Endometrial microvascular endothelial cells (primary cell): ENCODE data around the gene FBXL19. TPM values are rescaled to one million over a fixed set of nuclear protein-coding genes. Genes with fewer than 3 reads are reported as not detected.

Experiments
- in situ Hi-C: cut with HindIII; loops from 2 replicates; pipeline ENCODE4 v1.10.0; 2017; ENCODE audit warnings: low sequenced_read_pairs, low pct_unique_long_range_greater_than_20kb; ENCODE audit errors: inconsistent ontology term
- total RNA-seq: library from RNA; depleted of rRNA; stranded (reverse); fragments of >200 nt; gene quantifications from one replicate; pipeline ENCODE4 v1.2.3, GENCODE V29; 2015; ENCODE audit errors: inconsistent ontology term

The FBXL19 gene
- total RNA-seq, 1 donor from 2014 or later: 23.1 TPM

DNA sequence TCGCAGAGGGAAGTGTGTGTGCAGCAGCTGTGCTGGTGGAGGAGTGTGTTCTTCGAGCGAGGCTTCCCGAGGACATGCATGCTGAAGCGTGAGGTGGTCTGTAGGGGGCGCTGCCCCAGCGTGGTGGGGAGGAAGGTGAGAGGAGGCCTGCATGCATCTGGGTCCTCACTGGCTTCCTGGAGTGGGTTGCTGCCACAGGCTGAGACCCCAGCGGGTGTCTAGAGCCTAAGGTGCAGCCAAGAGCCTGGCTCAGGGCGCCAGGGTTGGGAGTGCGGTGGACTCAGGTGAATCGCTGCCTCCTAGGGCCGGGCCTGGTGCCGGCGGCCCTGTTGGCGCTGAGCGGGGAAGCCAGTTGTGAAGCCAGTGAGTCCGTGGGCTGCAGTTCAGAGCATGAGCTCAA, 54.1 kb downstream of the FBXL19 start:
- in situ Hi-C loops: no loop called here

DNA sequence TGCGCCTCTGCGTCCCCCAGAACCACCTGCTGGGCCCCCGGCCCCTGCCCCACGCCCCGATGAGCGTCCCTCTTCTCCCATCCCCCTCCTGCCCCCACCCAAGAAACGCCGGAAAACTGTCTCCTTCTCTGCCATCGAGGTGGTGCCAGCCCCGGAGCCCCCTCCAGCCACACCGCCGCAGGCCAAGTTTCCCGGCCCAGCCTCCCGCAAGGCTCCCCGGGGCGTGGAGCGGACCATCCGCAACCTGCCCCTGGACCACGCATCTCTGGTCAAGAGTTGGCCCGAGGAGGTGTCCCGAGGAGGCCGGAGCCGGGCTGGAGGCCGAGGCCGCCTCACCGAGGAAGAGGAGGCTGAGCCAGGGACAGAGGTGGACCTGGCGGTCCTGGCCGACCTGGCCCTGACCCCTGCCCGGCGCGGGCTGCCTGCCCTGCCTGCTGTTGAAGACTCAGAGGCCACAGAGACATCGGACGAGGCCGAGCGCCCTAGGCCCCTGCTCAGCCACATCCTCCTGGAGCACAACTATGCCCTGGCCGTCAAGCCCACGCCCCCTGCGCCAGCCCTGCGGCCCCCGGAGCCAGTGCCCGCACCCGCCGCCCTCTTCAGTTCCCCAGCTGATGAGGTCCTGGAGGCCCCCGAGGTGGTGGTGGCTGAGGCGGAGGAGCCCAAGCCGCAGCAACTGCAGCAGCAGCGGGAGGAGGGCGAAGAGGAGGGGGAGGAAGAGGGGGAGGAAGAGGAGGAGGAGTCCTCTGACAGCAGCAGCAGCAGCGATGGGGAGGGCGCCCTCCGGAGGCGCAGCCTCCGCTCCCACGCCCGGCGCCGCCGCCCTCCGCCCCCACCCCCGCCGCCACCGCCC, 56.0 kb downstream of the FBXL19 start:
- in situ Hi-C loops: no loop called here

DNA sequence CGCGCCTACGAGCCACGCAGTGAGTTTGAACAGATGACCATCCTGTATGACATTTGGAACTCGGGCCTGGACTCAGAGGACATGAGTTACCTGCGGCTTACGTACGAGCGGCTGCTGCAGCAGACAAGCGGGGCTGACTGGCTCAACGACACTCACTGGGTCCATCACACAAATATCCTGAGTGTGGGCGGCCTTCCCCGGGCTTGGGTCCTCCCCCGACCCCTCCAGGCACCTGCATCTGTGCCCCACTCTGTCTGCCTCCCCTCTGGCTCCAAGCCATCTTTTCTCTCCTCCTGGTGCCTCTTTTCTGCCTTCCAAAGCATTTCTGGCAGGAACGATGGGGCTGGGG, 56.6 kb downstream of the FBXL19 start:
- in situ Hi-C loops: no loop called here

DNA sequence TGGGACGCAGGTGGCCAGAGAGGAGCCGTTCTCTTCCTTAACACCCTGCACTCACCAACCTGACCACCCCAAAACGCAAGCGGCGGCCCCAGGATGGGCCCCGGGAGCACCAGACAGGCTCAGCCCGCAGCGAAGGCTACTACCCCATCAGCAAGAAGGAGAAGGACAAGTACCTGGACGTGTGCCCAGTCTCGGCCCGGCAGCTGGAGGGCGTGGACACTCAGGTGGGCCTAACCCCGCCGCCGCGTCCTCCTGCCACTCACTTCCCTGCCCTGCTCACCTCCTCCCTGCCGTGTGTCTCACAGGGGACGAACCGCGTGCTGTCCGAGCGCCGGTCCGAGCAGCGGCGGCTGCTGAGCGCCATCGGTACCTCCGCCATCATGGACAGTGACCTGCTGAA, 57.1 kb downstream of the FBXL19 start:
- in situ Hi-C loops: no loop called here

DNA sequence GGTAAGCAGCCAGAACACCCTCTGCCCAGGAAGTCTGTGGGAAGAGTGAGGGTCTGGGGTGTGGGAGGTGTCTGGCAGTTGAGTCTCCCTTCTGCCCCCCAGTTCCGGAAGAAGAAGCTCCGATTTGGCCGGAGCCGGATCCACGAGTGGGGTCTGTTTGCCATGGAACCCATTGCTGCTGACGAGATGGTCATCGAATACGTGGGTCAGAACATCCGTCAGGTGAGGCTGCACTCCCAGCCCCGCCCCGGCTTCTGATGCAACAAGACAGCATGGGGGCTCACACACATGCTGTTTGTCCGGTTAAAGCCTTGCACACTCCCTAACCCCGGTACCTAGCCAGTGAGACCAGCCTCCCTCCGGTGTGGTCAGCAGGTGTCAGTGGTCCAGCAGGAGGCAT, 57.6 kb downstream of the FBXL19 start:
- in situ Hi-C loops: no loop called here

DNA sequence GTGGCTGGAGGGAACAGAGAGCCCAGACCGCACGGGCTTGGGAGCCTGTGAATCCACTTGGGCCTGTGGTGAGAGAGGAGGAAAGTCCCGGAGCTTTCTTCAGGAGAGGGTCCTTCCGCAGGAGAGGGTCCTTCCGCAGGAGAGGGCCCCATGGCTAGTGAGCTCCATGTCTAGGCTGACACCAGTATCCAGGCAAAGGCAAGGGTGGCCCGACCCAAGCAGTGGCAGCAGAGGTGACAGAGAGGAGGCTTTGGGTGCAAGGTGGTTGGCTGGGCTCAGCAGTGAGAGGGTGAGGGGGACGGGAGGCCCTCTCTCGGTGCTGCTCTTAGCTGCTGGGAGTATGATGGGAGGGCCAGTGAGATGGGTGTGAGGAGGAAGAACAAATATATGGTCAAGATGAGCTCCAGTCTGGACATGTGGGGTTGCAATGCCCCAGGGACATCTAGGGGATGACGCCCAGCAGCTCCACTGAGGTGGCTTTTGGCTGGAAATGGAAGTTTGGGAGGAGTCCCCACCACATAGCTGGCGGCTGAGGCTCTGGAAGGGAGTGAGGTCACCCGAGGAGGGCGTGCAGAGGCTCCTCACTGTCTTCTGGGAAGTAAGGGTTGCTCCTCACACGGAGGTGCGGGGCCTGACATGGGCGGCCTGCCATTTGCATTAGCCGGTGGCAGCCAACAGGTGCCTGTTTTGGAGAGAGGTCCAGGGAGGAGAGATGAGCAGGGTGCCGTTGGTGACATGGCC, 59.3 kb downstream of the FBXL19 start:
- in situ Hi-C loops: no loop called here

DNA sequence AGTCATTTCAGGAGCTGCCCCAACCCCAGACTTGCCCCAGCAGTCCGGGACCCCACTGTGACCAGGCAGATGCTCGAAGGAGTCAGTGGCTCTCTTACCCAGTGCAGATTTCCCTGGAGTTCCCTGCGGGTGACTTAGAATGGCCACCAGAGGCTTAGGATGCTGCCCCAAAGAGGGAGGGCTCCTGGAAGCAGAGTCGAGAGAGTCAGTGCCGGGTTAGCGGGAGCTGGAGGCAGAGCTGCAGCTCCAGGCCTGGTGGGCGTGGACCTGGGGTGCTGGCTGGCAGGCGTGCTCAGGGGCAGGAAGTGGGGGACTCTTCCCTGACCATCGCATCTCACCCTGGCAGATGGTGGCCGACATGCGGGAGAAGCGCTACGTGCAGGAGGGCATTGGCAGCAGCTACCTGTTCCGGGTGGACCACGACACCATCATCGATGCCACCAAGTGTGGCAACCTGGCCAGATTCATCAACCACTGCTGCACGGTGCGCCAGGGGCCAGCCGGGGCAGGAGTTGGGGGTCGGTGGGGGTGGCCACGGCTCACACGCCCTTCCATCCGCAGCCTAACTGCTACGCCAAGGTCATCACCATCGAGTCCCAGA, 60.0 kb downstream of the FBXL19 start:
- in situ Hi-C loops: no loop called here

DNA sequence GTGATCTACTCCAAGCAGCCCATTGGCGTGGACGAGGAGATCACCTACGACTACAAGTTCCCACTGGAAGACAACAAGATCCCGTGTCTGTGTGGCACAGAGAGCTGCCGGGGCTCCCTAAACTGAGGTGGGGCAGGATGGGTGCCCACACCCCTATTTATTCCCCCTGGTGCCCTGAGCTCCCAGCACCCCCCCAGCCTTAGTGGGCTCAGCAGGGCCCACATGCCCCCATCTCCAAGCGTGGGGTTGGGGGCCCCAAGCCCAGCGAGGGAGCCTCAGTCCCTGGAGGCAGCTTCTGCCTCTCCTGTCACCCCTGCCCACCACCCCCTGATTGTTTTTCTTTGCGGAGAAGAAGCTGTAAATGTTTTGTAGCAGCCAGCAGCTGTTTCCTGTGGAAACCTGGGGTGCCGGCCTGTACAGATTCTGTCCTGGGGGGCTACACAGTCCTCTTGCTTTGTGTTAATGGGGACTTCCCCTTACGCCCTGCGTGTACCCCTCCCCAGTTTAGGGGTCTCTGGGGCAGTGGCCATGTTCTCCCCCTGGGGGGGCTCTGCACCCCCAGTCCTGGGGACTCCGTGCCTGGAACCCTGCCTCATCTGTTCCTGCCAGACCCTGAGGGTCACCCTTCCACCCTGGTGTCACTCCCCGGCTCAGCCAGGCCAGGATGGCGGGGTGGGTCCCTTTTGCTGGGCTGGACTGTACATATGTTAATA, 60.7 kb downstream of the FBXL19 start:
- in situ Hi-C loops: no loop called here

DNA sequence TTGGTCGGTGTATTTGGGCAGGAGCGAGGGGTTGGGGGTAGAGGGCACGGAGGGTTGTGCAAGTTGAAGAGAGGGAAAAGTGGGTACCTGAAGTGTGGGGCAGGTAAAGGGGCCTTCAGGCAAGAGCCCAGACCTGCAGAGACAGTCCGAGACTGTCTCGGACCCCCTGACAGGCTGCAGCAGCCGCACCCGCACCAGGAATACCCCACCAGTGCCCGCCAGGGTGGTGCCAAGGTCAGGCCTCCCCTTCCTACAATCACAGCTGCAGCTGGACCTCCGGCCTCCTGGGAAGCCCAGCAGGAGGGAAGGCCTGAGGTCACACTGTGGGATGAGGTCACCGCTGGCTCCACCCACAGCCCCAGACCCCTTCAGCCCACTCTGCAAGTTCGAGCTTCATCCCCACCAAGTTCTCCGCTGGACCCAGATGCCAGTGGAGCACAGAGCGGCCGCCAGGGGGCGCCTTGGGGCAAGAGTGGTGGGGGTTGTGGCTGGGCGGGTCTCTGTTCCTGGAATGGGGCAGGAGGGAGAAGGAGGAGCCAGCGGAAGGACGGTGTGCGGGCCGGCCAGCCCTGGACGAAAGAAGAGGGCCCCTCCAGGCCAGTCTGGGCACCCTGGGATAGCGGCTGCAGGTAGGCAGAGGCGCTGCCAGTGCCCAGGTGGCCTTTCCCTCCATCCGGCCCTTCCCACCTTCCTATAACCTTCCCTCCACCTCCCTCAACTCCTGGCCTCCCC, 61.5 kb downstream of the FBXL19 start, which contains the start of gene HSD3B7:
Gene HSD3B7 (plus strand): TSS at position 539 of the 732 bp plus-strand sequence. CDS start 452 bp downstream, outside the sequence.
- in situ Hi-C loops: no loop called here

DNA sequence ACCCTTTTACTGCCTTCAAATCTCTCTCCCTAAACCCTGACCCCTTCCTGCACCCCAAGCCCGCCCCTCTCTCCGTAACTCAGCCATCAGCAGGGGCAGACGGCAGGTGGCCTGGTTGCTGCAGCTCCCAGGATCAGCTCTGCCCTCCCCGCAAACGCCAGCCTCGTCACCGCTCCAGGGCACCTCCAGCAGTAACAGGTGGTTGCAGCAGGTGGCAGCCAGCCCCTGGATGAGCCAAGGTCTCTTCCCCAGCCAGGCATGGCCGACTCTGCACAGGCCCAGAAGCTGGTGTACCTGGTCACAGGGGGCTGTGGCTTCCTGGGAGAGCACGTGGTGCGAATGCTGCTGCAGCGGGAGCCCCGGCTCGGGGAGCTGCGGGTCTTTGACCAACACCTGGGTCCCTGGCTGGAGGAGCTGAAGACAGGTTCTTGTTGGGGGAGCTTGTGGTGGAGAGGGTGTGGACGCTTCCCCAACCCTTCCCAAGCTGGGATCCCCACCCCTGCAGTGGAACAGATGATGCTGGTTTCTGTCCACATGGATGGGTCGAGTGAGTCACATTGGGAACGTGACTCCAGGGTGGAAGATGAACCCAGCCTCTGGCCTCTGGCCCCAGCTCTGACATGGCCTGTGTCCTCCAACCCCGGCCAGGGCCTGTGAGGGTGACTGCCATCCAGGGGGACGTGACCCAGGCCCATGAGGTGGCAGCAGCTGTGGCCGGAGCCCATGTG, 62.2 kb downstream of the FBXL19 start:
- in situ Hi-C loops: no loop called here

DNA sequence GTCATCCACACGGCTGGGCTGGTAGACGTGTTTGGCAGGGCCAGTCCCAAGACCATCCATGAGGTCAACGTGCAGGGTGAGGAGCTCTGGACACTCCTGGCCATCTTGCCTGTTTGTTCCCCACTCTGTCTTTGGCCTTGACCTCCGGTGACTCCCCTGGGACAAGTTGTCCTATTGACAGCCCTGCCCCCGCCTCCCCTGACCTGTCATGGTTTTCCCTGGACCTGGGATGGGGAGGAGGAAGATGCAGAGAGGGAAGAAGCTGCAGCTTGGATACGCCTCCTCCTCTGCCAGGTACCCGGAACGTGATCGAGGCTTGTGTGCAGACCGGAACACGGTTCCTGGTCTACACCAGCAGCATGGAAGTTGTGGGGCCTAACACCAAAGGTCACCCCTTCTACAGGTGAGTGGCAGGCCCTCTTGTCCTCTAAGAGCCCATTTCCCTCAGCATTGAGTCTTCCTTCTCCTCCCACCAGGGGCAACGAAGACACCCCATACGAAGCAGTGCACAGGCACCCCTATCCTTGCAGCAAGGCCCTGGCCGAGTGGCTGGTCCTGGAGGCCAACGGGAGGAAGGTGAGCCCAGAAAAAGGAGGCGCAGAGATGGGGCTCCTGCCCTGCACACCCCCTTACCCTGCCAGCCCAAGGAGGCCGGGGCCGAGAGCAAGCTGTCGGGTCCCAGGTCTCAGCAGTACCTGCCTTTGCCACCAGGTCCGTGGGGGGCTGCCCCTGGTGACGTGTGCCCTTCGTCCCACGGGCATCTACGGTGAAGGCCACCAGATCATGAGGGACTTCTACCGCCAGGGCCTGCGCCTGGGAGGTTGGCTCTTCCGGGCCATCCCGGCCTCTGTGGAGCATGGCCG, 63.0 kb downstream of the FBXL19 start:
- in situ Hi-C loops: no loop called here

DNA sequence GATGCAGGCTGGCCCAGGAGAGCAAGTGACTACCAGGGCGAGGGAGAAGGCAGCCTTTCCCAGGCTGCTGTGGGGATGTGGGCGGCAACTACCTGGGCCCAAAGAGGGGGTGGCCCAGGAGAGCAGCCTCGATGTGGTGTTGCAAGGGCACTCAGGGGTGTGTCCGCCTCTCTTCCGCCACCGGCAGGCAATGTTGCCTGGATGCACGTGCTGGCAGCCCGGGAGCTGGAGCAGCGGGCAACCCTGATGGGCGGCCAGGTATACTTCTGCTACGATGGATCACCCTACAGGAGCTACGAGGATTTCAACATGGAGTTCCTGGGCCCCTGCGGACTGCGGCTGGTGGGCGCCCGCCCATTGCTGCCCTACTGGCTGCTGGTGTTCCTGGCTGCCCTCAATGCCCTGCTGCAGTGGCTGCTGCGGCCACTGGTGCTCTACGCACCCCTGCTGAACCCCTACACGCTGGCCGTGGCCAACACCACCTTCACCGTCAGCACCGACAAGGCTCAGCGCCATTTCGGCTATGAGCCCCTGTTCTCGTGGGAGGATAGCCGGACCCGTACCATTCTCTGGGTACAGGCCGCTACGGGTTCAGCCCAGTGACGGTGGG, 64.3 kb downstream of the FBXL19 start:
- in situ Hi-C loops: no loop called here

DNA sequence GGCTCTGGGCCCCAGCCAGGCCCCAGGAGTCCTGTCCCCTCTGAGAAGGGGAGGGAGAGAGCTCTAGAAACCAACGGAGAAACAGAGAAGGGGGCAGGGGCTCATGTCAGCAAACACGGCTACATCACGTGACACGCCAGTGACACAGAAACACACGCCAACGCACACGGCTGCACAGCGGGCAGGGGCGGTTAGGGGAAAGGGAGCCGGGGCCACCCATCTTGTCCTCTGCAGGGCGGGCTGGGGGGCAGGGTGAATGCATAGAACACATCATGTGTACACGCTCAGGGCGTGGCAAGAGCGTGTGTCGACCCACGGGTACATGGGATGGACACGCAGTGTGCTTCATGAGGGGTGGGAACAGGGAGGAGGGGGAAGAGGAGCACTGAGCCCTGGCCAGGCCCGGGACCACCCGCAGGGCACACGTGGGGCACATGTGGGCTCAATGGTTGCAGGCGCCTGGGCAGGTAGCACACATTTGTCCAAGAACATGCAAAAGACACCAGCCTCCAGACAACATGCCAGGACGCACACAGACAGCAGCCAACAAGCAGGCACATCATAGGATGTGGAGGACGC, 66.2 kb downstream of the FBXL19 start:
- in situ Hi-C loops: no loop called here

DNA sequence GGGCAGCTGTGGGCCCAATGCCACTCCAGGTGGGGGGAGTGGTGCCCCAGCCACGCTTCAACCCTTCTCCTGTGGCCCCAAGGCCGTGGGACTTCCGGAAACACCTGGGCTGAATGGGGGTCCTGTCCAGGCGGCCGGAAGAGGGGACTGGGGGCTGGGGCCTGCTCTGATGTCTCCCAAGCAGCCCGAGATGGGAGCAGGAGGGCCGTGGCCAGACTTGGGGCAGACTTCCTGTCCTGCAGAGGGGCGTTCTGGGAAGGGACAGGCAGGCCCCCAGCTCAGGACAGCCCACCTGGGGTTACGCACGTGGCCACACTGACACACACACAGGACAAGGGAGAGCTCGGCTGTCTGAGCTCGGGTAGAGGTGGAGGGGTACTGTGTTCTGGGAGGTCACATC, 66.7 kb downstream of the FBXL19 start:
- in situ Hi-C loops: no loop called here

DNA sequence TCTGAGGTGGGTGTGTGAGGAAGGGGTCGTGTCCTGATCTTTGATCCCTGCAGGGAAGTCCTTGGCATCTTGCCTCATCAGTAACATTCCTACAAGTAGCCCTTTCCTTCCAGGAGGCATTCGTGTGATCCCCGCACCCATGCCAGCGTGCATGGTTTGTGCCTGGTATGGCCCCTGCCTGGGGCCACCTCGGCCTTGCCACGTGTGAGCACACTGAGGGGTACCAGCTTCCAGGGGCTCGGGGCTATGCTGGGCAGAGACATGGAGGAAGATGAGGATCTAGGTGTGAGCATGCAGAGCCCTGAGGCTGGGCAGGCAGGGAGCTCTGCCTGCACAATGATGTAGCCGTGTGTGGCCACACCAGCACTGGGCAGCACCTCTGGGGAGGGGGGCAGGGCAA, 67.7 kb downstream of the FBXL19 start:
- in situ Hi-C loops: no loop called here

DNA sequence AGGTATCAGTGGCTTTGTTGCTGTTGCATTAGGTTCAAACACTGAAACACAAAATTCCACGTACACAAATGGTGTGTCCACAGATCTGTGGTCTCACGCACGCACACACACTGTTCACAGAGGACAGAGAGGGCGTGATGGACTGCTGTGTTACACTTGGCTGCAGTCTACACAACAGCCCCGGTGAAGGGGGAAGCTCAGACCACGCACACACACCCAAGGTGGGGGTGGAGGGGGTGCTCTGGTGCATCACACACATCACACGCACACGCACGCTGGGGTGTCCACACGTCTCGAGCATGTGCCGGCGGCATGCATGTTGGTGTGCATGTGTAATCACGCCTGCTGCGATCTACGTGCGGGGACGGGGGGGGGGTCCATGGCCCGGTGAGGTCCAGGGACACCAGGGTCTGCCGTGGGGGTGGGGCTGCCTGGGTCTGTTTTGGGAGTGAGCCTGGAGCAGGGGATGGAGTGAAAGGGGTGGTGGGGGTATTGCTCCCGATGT, 69.0 kb downstream of the FBXL19 start:
- in situ Hi-C loops: no loop called here
